ENCODE data around the gene RGMA.
"Not testable (repeated sequence)": the region's sequence is repeated elsewhere in the genome, so short reads cannot be mapped to it uniquely, and the experiment has no call there.

Gene RGMA

GRCh38 chr15:93034512-93034911 lies 54.5 kb downstream of the RGMA start:
- no peak for DNase-seq (ENCODE audit: low spot score)

- DNase-seq (ENCODE audit: low spot score): no peak
Observed at GRCh38 chr15:93033434-93034045, 55.5 kb downstream of the RGMA start.

GRCh38 chr15:93032515-93033206 lies 56.4 kb downstream of the RGMA start:
- DNase-seq (ENCODE audit: low spot score): not testable (repeated sequence)

GRCh38 chr15:93031557-93032384 lies 57.2 kb downstream of the RGMA start:
- DNase-seq (ENCODE audit: low spot score): not testable (repeated sequence)

GRCh38 chr15:93031103-93031464 lies 57.9 kb downstream of the RGMA start:
- DNase-seq (ENCODE audit: low spot score): no peak

- DNase-seq (ENCODE audit: low spot score): peak; percentile 62
Observed at GRCh38 chr15:93030430-93031102, 58.4 kb downstream of the RGMA start.

- no peak for DNase-seq (ENCODE audit: low spot score)
Observed at GRCh38 chr15:93029836-93030429, 59.1 kb downstream of the RGMA start.

- no peak for DNase-seq (ENCODE audit: low spot score)
Observed at GRCh38 chr15:93029214-93029835, 59.7 kb downstream of the RGMA start.

- no peak for DNase-seq (ENCODE audit: low spot score)
Observed at GRCh38 chr15:93028632-93029213, 60.3 kb downstream of the RGMA start.

GRCh38 chr15:93028111-93028631 lies 60.8 kb downstream of the RGMA start:
- no peak for DNase-seq (ENCODE audit: low spot score)

GRCh38 chr15:93027413-93027812 lies 61.6 kb downstream of the RGMA start:
- DNase-seq (ENCODE audit: low spot score): no peak

- no peak for DNase-seq (ENCODE audit: low spot score)
Observed at GRCh38 chr15:93026380-93026817, 62.6 kb downstream of the RGMA start.

- DNase-seq (ENCODE audit: low spot score): no peak
Observed at GRCh38 chr15:93025625-93025982, 63.4 kb downstream of the RGMA start.

GRCh38 chr15:93024716-93025624 lies 64.0 kb downstream of the RGMA start:
- DNase-seq (ENCODE audit: low spot score): no peak

GRCh38 chr15:93024293-93024692 lies 64.7 kb downstream of the RGMA start:
- DNase-seq (ENCODE audit: low spot score): no peak

- DNase-seq (ENCODE audit: low spot score): no peak
Observed at GRCh38 chr15:93020976-93021772, 67.8 kb downstream of the RGMA start.

- no peak for DNase-seq (ENCODE audit: low spot score)
Observed at GRCh38 chr15:93019971-93020370, 69.0 kb downstream of the RGMA start.

- no peak for DNase-seq (ENCODE audit: low spot score)
Observed at GRCh38 chr15:93019090-93019489, 69.9 kb downstream of the RGMA start.

GRCh38 chr15:93018574-93018973 lies 70.4 kb downstream of the RGMA start:
- no peak for DNase-seq (ENCODE audit: low spot score)

Measured in CD4-positive, alpha-beta T cell treated with Interleukin-6 at 100 ng/mL for 8 hours (primary cell).